Lower leg skin (tissue), 4 donors: ENCODE data around the gene STK11IP. TPM values are rescaled to one million over a fixed set of nuclear protein-coding genes. Genes with fewer than 3 reads are reported as not detected.
A peak's percentile ranks its signal among the peaks of the same experiment; 100 is the strongest.

Experiments
- DNase-seq, 2 donors: peaks; one replicate each; pipeline ENCODE4 v3.0.0-alpha.2; 2019; ENCODE audit warnings: low spot score in 2 of 2
- H3K4me3 ChIP-seq: fragments of 200-600 bp; sonication (generic); 2 replicates; pipeline ENCODE4 v1.5.1; 2017; ENCODE audit warnings: mild to moderate bottlenecking, low read depth; ENCODE audit not compliant: poor library complexity, severe bottlenecking
- CTCF ChIP-seq, 3 donors: fragments of 450-650 bp; IDR thresholded peaks; one replicate each; pipeline ENCODE4 v1.5.1; 2016; ENCODE audit warnings: antibody characterized with exemption in 3 of 3, mild to moderate bottlenecking in 3 of 3, moderate library complexity in 2 of 3
- POLR2A ChIP-seq, 2 donors: fragments of 450-650 bp; IDR thresholded peaks; one replicate each; pipeline ENCODE4 v1.6.1; 2016 to 2017; ENCODE audit warnings: antibody characterized with exemption in 2 of 2, mild to moderate bottlenecking in 1 of 2, moderate library complexity in 1 of 2
- WGBS, 2 donors: methylation state at CpG; one replicate each; pipeline ENCODE4 v1.1.5; 2018; 5-methylcytosine and 5-hydroxymethylcytosine counted together
- intact Hi-C: fragments of 100-400 bp; cut with DNase I; formaldehyde crosslinking; loops from one replicate; pipeline ENCODE4 v1.15.0; 2023; ENCODE audit warnings: low total_unique reads
- total RNA-seq, 4 donors: library from RNA; depleted of rRNA; stranded (reverse); fragments of >200 nt; gene quantifications; one replicate each; pipeline ENCODE4 v1.1.0, GENCODE V29; 2016

STK11IP gene
- total RNA-seq, 4 donors from 2014 or later: 13.3 to 37.8 (median 18.9) TPM

GRCh38 chr2:219596954-219597551 is 604 bp upstream of the STK11IP start:
- DNase-seq: no peak
- intact Hi-C loops: no loop called here
- TF ChIP-seq CTCF (IDR thresholded peaks at IDR 0.05) (no peak), POLR2A (IDR thresholded peaks at IDR 0.05) (no peak)
- peak overlapping the region; percentile 31 for H3K4me3 ChIP-seq
- 7 to 8% methylated on average over 19 of the region's 19 CpGs for WGBS, 2 donors

GRCh38 chr2:219598308-219599078 is 836 bp downstream of the STK11IP start:
- DNase-seq: no peak
- intact Hi-C loops: no loop called here
- H3K4me3 ChIP-seq: peak overlapping the region; percentile 31
- WGBS, 2 donors: 24 to 27% methylated on average over 9 of the region's 9 CpGs
- TF ChIP-seq POLR2A (IDR thresholded peaks at IDR 0.05): no peak
- TF ChIP-seq CTCF (IDR thresholded peaks at IDR 0.05): no peak

GRCh38 chr2:219603771-219604170 is 6.1 kb downstream of the STK11IP start:
- TF ChIP-seq POLR2A (IDR thresholded peaks at IDR 0.05) (no peak), CTCF (IDR thresholded peaks at IDR 0.05) (no peak)
- H3K4me3 ChIP-seq: no peak overlapping the region
- 85 to 92% methylated on average over 5 of the region's 5 CpGs for WGBS, 2 donors
- DNase-seq: no peak
- intact Hi-C loops: no loop called here

GRCh38 chr2:219605607-219605954 is 7.9 kb downstream of the STK11IP start:
- DNase-seq: no peak
- H3K4me3 ChIP-seq: no peak overlapping the region
- intact Hi-C loops: no loop called here
- TF ChIP-seq POLR2A (IDR thresholded peaks at IDR 0.05) (no peak), CTCF (IDR thresholded peaks at IDR 0.05) (no peak)
- WGBS, 2 donors: 87 to 90% methylated on average over 6 of the region's 6 CpGs

- intact Hi-C loops: no loop called here
- no peak overlapping the region for H3K4me3 ChIP-seq
- no peak for DNase-seq
- 90 to 97% methylated on average over 9 to 12 of the region's 15 CpGs for WGBS, 2 donors
- TF ChIP-seq POLR2A (IDR thresholded peaks at IDR 0.05) (no peak), CTCF (IDR thresholded peaks at IDR 0.05) (no peak)
Measured at GRCh38 chr2:219607931-219608330, 10.3 kb downstream of the STK11IP start.
